HuH-7.5 (cell line): ENCODE results near the gene FBXL16.
A peak's percentile ranks its signal among the peaks of the same experiment; 100 is the strongest.

ENCODE experiments used
- DNase-seq: peaks from one replicate; pipeline ENCODE4 v3.0.0; 2011; ENCODE audit warnings: low spot score

The FBXL16 gene

GRCh38 chr16:676913-677312, 28.7 kb downstream of the FBXL16 start:
- no peak for DNase-seq

- DNase-seq: no peak
These were observed 29.1 kb downstream of the FBXL16 start for GRCh38 chr16:676565-676902.

GRCh38 chr16:675884-676564, 29.6 kb downstream of the FBXL16 start:
- DNase-seq: peak; percentile 59

GRCh38 chr16:674968-675883, 30.4 kb downstream of the FBXL16 start, which contains the start of gene RHBDL1:
TSS of gene RHBDL1 (plus strand) at chr16:675671. CDS start at chr16:675791, 120 bp downstream.
- peak; percentile 48 for DNase-seq

- no peak for DNase-seq
These were observed 31.3 kb downstream of the FBXL16 start for GRCh38 chr16:674214-674881.

GRCh38 chr16:673399-673991, 32.1 kb downstream of the FBXL16 start:
- no peak for DNase-seq

GRCh38 chr16:672851-673250, 32.8 kb downstream of the FBXL16 start:
- DNase-seq: no peak

GRCh38 chr16:672371-672770, 33.2 kb downstream of the FBXL16 start:
- DNase-seq: no peak

GRCh38 chr16:671353-672131, 34.1 kb downstream of the FBXL16 start:
- DNase-seq: no peak

GRCh38 chr16:670485-671352, 34.9 kb downstream of the FBXL16 start:
- no peak for DNase-seq

- no peak for DNase-seq
These were observed 35.9 kb downstream of the FBXL16 start for GRCh38 chr16:669666-670065.

- DNase-seq: no peak
These were observed 37.0 kb downstream of the FBXL16 start for GRCh38 chr16:668519-669171.

GRCh38 chr16:667780-668518, 37.7 kb downstream of the FBXL16 start, which contains the start of gene RHOT2:
TSS of gene RHOT2 (plus strand) at chr16:668132. CDS start at chr16:668200, 68 bp downstream.
- DNase-seq: peak; percentile 83

GRCh38 chr16:667113-667779, 38.4 kb downstream of the FBXL16 start:
- DNase-seq: no peak

GRCh38 chr16:666572-666971, 39.0 kb downstream of the FBXL16 start:
- DNase-seq: no peak

GRCh38 chr16:662597-662996, 43.0 kb downstream of the FBXL16 start:
- no peak for DNase-seq

- no peak for DNase-seq
These were observed 43.5 kb downstream of the FBXL16 start for GRCh38 chr16:662095-662494.

- no peak for DNase-seq
These were observed 44.3 kb downstream of the FBXL16 start for GRCh38 chr16:661184-661821.
